IMR-90 (cell line): ENCODE data around the gene KRT7. TPM values are rescaled to one million over a fixed set of nuclear protein-coding genes. Genes with fewer than 3 reads are reported as not detected.

Experiments
- ATAC-seq: fragments of 200-7000 bp; cut with Tn5 transposase; 2 replicates; pipeline ENCODE4 v1.9.1; 2020; ENCODE audit warnings: low read depth, mild to moderate bottlenecking, moderate library complexity
- BruUV-seq: library from RNA; stranded (reverse); fragments of 400-500 nt; replicated peaks from 2 replicates; lab custom pipeline; 2021; lab: Mats Ljungman, UMichigan
- CTCF ChIA-PET: fragments of 300-600 bp; formaldehyde crosslinking; extraction: SDS; loops from one replicate; lab custom pipeline; 2021; ENCODE audit warnings: antibody characterized with exemption; lab: Yijun Ruan, JAX
- POLR2A ChIA-PET: fragments of 300-600 bp; sonication (Branson Sonifier 250); formaldehyde crosslinking; loops from one replicate; lab custom pipeline; 2022; ENCODE audit warnings: antibody characterized with exemption; ENCODE audit not compliant: unreplicated experiment; lab: Charles Lee
- DNase-seq: peaks from one replicate; pipeline ENCODE4 v3.0.0; 2013
- H2AFZ ChIP-seq: replicated peaks from 2 replicates; pipeline ENCODE3; 2013; ENCODE audit warnings: low read length, mild to moderate bottlenecking; ENCODE audit not compliant: poor library complexity
- H2AK5ac ChIP-seq: 2 replicates; pipeline ENCODE4 v1.6.1; 2013; ENCODE audit warnings: low read depth, low read length, inconsistent platforms
- H2AK9ac ChIP-seq: replicated peaks from 2 replicates; pipeline ENCODE3; 2013; ENCODE audit warnings: mild to moderate bottlenecking, low read depth, low read length, moderate library complexity; ENCODE audit not compliant: poor library complexity
- H2BK120ac ChIP-seq: 2 replicates; pipeline ENCODE4 v1.6.1; 2013; ENCODE audit warnings: low read depth, low read length, inconsistent platforms
- H2BK15ac ChIP-seq: 3 replicates; pipeline ENCODE4 v1.6.1; 2013; ENCODE audit warnings: low read depth, low read length, inconsistent platforms
- H2BK20ac ChIP-seq: 2 replicates; pipeline ENCODE4 v1.6.1; 2013; ENCODE audit warnings: low read depth, mild to moderate bottlenecking, inconsistent platforms, low read length, moderate library complexity
- H2BK5ac ChIP-seq: 2 replicates; pipeline ENCODE4 v1.6.1; 2013; ENCODE audit warnings: mild to moderate bottlenecking, low read depth, low read length, inconsistent platforms; ENCODE audit not compliant: poor library complexity, severe bottlenecking
- H3K14ac ChIP-seq: replicated peaks from 2 replicates; pipeline ENCODE4 v1.6.1; 2013; ENCODE audit warnings: low read depth, low read length, inconsistent platforms
- H3K18ac ChIP-seq: 2 replicates; pipeline ENCODE4 v1.6.1; 2013; ENCODE audit warnings: low read depth, low read length, control low read depth
- H3K23ac ChIP-seq: 2 replicates; pipeline ENCODE4 v1.6.1; 2013; ENCODE audit warnings: low read depth, low read length, inconsistent platforms
- H3K27ac ChIP-seq: 2 replicates; pipeline ENCODE4 v1.5.1; 2013; ENCODE audit warnings: mild to moderate bottlenecking, control low read depth, low read length; ENCODE audit not compliant: insufficient read depth
- H3K27me3 ChIP-seq: 2 replicates; pipeline ENCODE4 v1.6.1; 2013; ENCODE audit warnings: low read length; ENCODE audit not compliant: control insufficient read depth, insufficient read depth
- H3K36me3 ChIP-seq: 2 replicates; pipeline ENCODE4 v1.6.1; 2013; ENCODE audit warnings: low read length, mixed read lengths; ENCODE audit not compliant: control insufficient read depth, insufficient read depth
- H3K4ac ChIP-seq: 2 replicates; pipeline ENCODE4 v1.6.1; 2013; ENCODE audit warnings: low read depth, low read length, inconsistent platforms
- H3K4me1 ChIP-seq: 2 replicates; pipeline ENCODE4 v1.6.1; 2013; ENCODE audit warnings: low read length, mixed read lengths; ENCODE audit not compliant: control insufficient read depth, insufficient read depth
- H3K4me2 ChIP-seq: 2 replicates; pipeline ENCODE4 v1.6.1; 2013; ENCODE audit warnings: low read depth, mild to moderate bottlenecking, control low read depth, low read length, moderate library complexity
- H3K4me3 ChIP-seq: 2 replicates; pipeline ENCODE4 v1.5.1; 2013; ENCODE audit warnings: low read depth, mild to moderate bottlenecking, control low read depth, low read length, moderate library complexity; ENCODE audit not compliant: insufficient read depth
- H3K56ac ChIP-seq: 2 replicates; pipeline ENCODE4 v1.6.1; 2013; ENCODE audit warnings: low read length, inconsistent platforms; ENCODE audit not compliant: insufficient read depth; ENCODE audit errors: extremely low read depth
- H3K79me1 ChIP-seq, 2 experiments: 2 replicates each; pipeline ENCODE4 v1.6.1; 2013; ENCODE audit warnings: low read length in 2 of 2, inconsistent platforms in 1 of 2, low read depth in 1 of 2
- H3K9ac ChIP-seq: 2 replicates; pipeline ENCODE4 v1.6.1; 2013; ENCODE audit warnings: low read depth, low read length, control low read depth
- H3K9me1 ChIP-seq: 2 replicates; pipeline ENCODE4 v1.6.1; 2013; ENCODE audit warnings: low read length, inconsistent platforms; ENCODE audit not compliant: insufficient read depth
- H3K9me3 ChIP-seq: 2 replicates; pipeline ENCODE4 v1.6.1; 2013; ENCODE audit warnings: low read length; ENCODE audit not compliant: control insufficient read depth, insufficient read depth
- H4K20me1 ChIP-seq: 2 replicates; pipeline ENCODE4 v1.6.1; 2013; ENCODE audit warnings: low read length, inconsistent platforms; ENCODE audit not compliant: insufficient read depth
- H4K5ac ChIP-seq: 2 replicates; pipeline ENCODE4 v1.6.1; 2013; ENCODE audit warnings: mild to moderate bottlenecking, low read depth, low read length, control low read depth
- H4K8ac ChIP-seq, 2 experiments: 2 replicates each; pipeline ENCODE4 v1.6.1; 2013; ENCODE audit warnings: low read depth in 2 of 2, low read length in 2 of 2, control low read depth in 1 of 2, inconsistent platforms in 1 of 2
- H4K91ac ChIP-seq: 2 replicates; pipeline ENCODE4 v1.6.1; 2013; ENCODE audit warnings: low read depth, low read length, inconsistent platforms; ENCODE audit not compliant: insufficient read depth
- BHLHE40 ChIP-seq: fragments of 150-350 bp; IDR thresholded peaks from 2 replicates; pipeline ENCODE4 v1.6.1; 2016; ENCODE audit warnings: mild to moderate bottlenecking, low read depth, low read length
- FOS ChIP-seq: fragments of 150-350 bp; IDR thresholded peaks from 2 replicates; pipeline ENCODE4 v1.6.1; 2016; ENCODE audit warnings: low read depth, low read length
- MAFK ChIP-seq: IDR thresholded peaks from 2 replicates; pipeline ENCODE4 v1.6.1; 2012; ENCODE audit warnings: low read depth, low read length, improper control_type of control experiment
- MAZ ChIP-seq: IDR thresholded peaks from 2 replicates; pipeline ENCODE4 v1.6.1; 2012; ENCODE audit warnings: low read depth, mild to moderate bottlenecking, low read length, improper control_type of control experiment, moderate library complexity, borderline replicate concordance
- NFE2L2 ChIP-seq: fragments of 150-350 bp; IDR thresholded peaks from 2 replicates; pipeline ENCODE4 v1.6.1; 2016; ENCODE audit warnings: low read depth, mild to moderate bottlenecking, low read length
- RCOR1 ChIP-seq: IDR thresholded peaks from 2 replicates; pipeline ENCODE4 v1.6.1; 2012; ENCODE audit warnings: mild to moderate bottlenecking, low read length, improper control_type of control experiment; ENCODE audit not compliant: insufficient replicate concordance
- WGBS, 2 experiments: methylation state at CpG; one replicate each; pipeline versions ENCODE4 v1.1.5 to v1.1.7; 2013; ENCODE audit warnings: missing lambda C conversion rate in 2 of 2; ENCODE audit not compliant: insufficient read length in 1 of 2; ENCODE audit errors: extremely low coverage in 2 of 2; 5-methylcytosine and 5-hydroxymethylcytosine counted together
- dilution Hi-C: fragments of 300-500 bp; cut with HindIII; formaldehyde crosslinking; loops from one replicate; pipeline ENCODE4 v1.14.3; 2018; ENCODE audit warnings: low sequenced_read_pairs; ENCODE audit not compliant: unreplicated experiment
- in situ Hi-C: fragments of 300-500 bp; cut with MboI; formaldehyde crosslinking; loops from 3 replicates; pipeline ENCODE4 v1.14.3; 2019; ENCODE audit warnings: low sequenced_read_pairs, inconsistent platforms, mixed read lengths
- intact Hi-C: fragments of 100-400 bp; cut with micrococcal nuclease; formaldehyde crosslinking; loops from 2 replicates; pipeline ENCODE4 v1.10.0; 2022
- polyA plus RNA-seq, 3 experiments: library from polyadenylated mRNA; depleted of rRNA; stranded (reverse); fragments of >200 nt; gene quantifications; 2 replicates each; pipeline ENCODE4 v1.2.3, GENCODE V29; 2012; ENCODE audit warnings: low replicate concordance in 1 of 3
- total RNA-seq: library from RNA; depleted of rRNA; stranded (reverse); fragments of >200 nt; gene quantifications from 2 replicates; pipeline ENCODE4 v1.2.3, GENCODE V29; 2012

KRT7 gene
- total and polyA plus RNA-seq, 2 of the 4 experiments (the other 2 are of a cell fraction) = 0.54 to 1.7 TPM

- Histone ChIP-seq H2AK9ac (no peak overlapping the region), H4K20me1 (no peaks in the 10 kb centered on the region), H3K18ac (no peak overlapping the region), H4K91ac (no peak overlapping the region), H2AK5ac (no peak overlapping the region), H3K79me1 (no peaks in the 10 kb centered on the region), H3K14ac (0 out of 2 replicates have a peak overlapping the region, but pooled peaks have one; percentile 4), H3K56ac (no peak overlapping the region), H3K4ac (peak overlapping the region; percentile 26; the same call in 1 of the 2 replicates), H2BK5ac (no peak overlapping the region), H3K4me2 (no peak overlapping the region), H3K4me3 (no peak overlapping the region), H3K36me3 (no peaks in the 10 kb centered on the region), H3K9me1 (peaks cover 16% of the 10 kb centered on the region), H3K27me3 (no peaks in the 10 kb centered on the region), H3K9me3 (no peaks in the 10 kb centered on the region), H2BK20ac (no peak overlapping the region), H2BK15ac (no peak overlapping the region), H3K4me1 (peaks cover 8% of the 10 kb centered on the region), H3K23ac (no peak overlapping the region), H4K8ac (no peak overlapping the region), H2AFZ (no peak overlapping the region), H3K27ac (no peak overlapping the region), H2BK120ac (no peak overlapping the region), H3K9ac (no peak overlapping the region), H4K5ac (no peak overlapping the region)
- no peak; the same call in 1 of the 2 replicates for ATAC-seq
- peak; percentile 79 for DNase-seq
- 17% methylated on average over 1 of the region's 7 CpGs; no CpG with 5 or more reads in 1 of the 2 experiments for WGBS, 2 experiments
- intact Hi-C loops (loop anchor here (10.0 kb wide), 1 partner anchor 659 kb away; no protein-coding TSS in a partner anchor), in situ Hi-C loops (no loop called here), dilution Hi-C loops (no loop called here)
- CTCF ChIA-PET = no interaction called here
- TF ChIP-seq BHLHE40 (peak; percentile 21; the same call in 1 of the 2 replicates), NFE2L2 (peak; percentile 30; the same call in 1 of the 2 replicates), MAZ (no peak), FOS (peak; percentile 74), RCOR1 (peak; percentile 83), MAFK (no peak)
- POLR2A ChIA-PET = no interaction called here
- BruUV-seq = no TSS peak
These were observed 17.4 kb upstream of the KRT7 start for GRCh38 chr12:52215587-52216031.
